K562 (cell line): ENCODE data around the gene DZIP1.

Experiments
- BHLHE40 ChIP-seq: IDR thresholded peaks from 2 replicates; pipeline ENCODE4 v1.6.1; 2011; ENCODE audit warnings: low read length, improper control_type of control experiment
- CBX1 ChIP-seq: sonication (generic); IDR thresholded peaks from 2 replicates; pipeline ENCODE4 v1.6.1; 2016; ENCODE audit warnings: antibody characterized with exemption, low read depth, mild to moderate bottlenecking
- CCNT2 ChIP-seq: IDR thresholded peaks from 2 replicates; pipeline ENCODE4 v1.6.1; 2011; ENCODE audit warnings: borderline replicate concordance, low read depth, mild to moderate bottlenecking, moderate library complexity, mixed read lengths, low read length; ENCODE audit not compliant: insufficient read length; ENCODE audit errors: extremely low read depth
- RCOR1 ChIP-seq, 2 experiments: IDR thresholded peaks; 2 replicates each; pipeline ENCODE4 v1.6.1; 2012; ENCODE audit warnings: low read depth in 2 of 2, low read length in 2 of 2, borderline replicate concordance in 1 of 2, improper control_type of control experiment in 1 of 2
- TF ChIP-seq, protein P1 (sequence below), 3 experiments: IDR thresholded peaks in 2 of 3; conservative IDR thresholded peaks in 1 of 3; 2 replicates each; pipeline ENCODE4 v1.5.1; 2011 to 2012; ENCODE audit warnings: low read length in 3 of 3, mild to moderate bottlenecking in 3 of 3, control low read depth in 2 of 3, improper control_type of control experiment in 1 of 3, inconsistent platforms in 1 of 3, low read depth in 1 of 3, mixed read lengths in 1 of 3, moderate library complexity in 1 of 3; ENCODE audit not compliant: insufficient read depth in 2 of 3

DNA sequence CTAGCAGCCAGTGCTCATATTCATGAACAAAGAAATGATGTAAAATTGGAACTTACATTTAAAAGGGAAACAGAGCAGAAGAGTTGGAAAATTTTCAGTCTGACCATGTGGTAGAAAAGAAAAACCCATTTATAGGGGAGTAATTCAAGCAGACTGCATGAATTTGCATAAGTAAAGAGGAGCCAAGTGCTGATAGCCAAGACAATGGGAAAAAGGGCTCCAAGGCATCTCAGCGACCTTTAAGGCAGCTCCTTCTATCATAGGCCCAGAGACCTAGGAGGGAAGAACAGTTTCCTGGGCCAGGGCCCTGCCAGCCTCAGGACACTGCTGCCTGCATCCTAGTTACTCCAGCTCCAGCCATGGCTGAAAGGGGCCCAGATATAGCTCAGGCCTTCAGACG is 39.9 kb upstream of the DZIP1 start:
- TF ChIP-seq CCNT2 (no peak), RCOR1 (IDR thresholded peaks at IDR 0.05; ENCODE audit: borderline replicate concordance in 1 of 2, low read depth in 2 of 2, low read length in 2 of 2) (no peak), CBX1 (no peak), BHLHE40 (no peak)
- TF ChIP-seq, protein P1, sequence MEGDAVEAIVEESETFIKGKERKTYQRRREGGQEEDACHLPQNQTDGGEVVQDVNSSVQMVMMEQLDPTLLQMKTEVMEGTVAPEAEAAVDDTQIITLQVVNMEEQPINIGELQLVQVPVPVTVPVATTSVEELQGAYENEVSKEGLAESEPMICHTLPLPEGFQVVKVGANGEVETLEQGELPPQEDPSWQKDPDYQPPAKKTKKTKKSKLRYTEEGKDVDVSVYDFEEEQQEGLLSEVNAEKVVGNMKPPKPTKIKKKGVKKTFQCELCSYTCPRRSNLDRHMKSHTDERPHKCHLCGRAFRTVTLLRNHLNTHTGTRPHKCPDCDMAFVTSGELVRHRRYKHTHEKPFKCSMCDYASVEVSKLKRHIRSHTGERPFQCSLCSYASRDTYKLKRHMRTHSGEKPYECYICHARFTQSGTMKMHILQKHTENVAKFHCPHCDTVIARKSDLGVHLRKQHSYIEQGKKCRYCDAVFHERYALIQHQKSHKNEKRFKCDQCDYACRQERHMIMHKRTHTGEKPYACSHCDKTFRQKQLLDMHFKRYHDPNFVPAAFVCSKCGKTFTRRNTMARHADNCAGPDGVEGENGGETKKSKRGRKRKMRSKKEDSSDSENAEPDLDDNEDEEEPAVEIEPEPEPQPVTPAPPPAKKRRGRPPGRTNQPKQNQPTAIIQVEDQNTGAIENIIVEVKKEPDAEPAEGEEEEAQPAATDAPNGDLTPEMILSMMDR (IDR thresholded peaks at IDR 0.05 in 2 of 3, conservative IDR thresholded peaks at IDR 0.05 in 1 of 3; ENCODE audit: insufficient read depth in 2 of 3, low read depth in 1 of 3, low read length in 3 of 3) = no peak
